HG03159 (cell line): Measurements from ENCODE around the gene MFSD2A.
"Not testable (repeated sequence)": the region's sequence is repeated elsewhere in the genome, so short reads cannot be mapped to it uniquely, and the experiment has no call there.

Experiments used
- ATAC-seq: cut with Tn5 transposase; IDR thresholded peaks from one replicate; pipeline ENCODE4 v1.9.1; 2021; ENCODE audit warnings: mild to moderate bottlenecking, moderate library complexity; ENCODE audit not compliant: unreplicated experiment

MFSD2A gene

GRCh38 chr1:39996396-39997004, 41.6 kb downstream of the MFSD2A start:
- no peak for ATAC-seq

GRCh38 chr1:40001456-40001855, 46.5 kb downstream of the MFSD2A start:
- no peak for ATAC-seq

- no peak for ATAC-seq
Observed at GRCh38 chr1:40003156-40004093, 48.5 kb downstream of the MFSD2A start.

- no peak for ATAC-seq
Observed at GRCh38 chr1:40004857-40005256, 49.9 kb downstream of the MFSD2A start.

GRCh38 chr1:40007481-40008034, 52.6 kb downstream of the MFSD2A start:
- not testable (repeated sequence) for ATAC-seq

GRCh38 chr1:40011198-40011597, 56.3 kb downstream of the MFSD2A start:
- ATAC-seq: no peak

- ATAC-seq: no peak
Observed at GRCh38 chr1:40014253-40014706, 59.3 kb downstream of the MFSD2A start.

- no peak for ATAC-seq
Observed at GRCh38 chr1:40014812-40015594, 60.1 kb downstream of the MFSD2A start.

- no peak for ATAC-seq
Observed at GRCh38 chr1:40017951-40018575, 63.1 kb downstream of the MFSD2A start.
